HG02623 (cell line): ENCODE results near the gene CCSAP.
"Not testable (repeated sequence)": the region's sequence is repeated elsewhere in the genome, so short reads cannot be mapped to it uniquely, and the experiment has no call there.

Experiments used
- ATAC-seq: cut with Tn5 transposase; IDR thresholded peaks from one replicate; pipeline ENCODE4 v1.9.1; 2021; ENCODE audit warnings: moderate library complexity; ENCODE audit not compliant: unreplicated experiment

The CCSAP gene, protein sequence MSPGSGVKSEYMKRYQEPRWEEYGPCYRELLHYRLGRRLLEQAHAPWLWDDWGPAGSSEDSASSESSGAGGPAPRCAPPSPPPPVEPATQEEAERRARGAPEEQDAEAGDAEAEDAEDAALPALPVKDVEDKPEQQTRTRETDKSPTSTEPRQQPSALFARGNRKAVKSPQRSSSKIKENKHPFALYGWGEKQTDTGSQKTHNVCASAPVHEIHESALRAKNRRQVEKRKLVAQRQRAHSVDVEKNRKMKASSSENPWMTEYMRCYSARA

DNA sequence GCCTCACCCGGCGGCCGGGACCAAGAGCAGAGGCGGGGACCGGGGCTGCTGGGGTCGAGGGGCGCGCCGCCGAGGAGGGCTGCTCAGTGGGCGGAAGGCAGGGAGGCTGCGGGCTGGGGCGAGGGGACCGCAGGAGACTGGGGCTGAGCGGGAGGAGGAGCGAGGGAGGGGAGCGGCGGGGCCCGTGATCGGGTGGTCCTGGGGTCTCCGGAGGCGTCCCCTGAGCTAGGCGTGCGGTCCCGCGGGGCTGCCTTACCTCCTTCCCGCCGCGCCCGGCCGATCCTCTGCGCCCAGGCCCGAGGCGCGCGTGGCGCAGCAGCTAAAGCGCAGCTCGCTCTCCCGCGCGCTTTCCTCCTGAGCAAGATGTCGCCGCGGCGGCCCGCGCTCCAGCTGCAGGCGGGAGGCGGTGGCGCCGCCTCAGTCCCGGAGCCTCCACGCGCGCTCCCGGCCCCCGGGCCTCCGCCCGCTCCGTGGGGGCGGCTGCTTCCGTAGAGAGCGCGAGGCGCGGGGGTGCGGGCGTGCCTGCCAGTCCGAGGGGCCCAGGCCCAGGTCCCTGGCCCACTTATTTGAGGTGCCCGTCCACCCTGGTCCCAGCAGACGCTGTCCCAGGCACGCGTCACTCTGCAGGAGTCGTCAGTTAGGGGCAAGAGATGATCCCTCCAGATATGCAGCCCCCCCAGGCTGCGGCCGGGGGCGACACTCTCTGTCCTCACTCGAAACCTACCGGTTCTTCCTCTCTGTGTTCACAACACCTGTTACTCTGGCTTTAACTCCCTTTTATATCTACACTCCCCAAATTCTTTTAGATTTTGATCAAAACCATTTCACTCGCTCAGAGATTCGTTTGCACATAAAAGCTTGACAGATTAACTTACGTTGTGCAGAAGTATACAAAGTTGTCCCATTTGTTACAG is at the start of gene CCSAP:
CCSAP (minus strand) TSS at position 392 of the 914 bp plus-strand sequence. CDS start 582 bp downstream, outside the sequence.
- ATAC-seq, result peak; percentile 37

DNA sequence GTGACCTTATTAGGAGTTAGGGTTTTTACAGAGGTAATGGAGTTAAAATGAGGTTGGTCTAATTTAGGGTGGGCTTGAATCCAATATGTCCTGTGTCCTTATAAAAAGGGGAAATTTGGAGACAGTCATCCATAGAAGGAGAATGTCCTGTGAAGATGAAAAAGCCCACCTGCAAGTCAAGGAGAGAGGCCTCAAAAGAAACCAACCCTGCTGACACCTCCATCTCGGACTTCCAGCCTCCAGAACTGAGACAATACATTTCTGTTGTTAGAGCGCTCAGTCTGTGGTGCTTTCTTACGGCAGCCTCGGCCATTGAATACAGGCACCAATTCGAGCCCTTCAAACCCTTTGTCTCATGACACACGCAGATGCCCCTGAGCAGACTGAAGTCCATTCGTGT is 47.3 kb upstream of the CCSAP start:
- no peak for ATAC-seq

DNA sequence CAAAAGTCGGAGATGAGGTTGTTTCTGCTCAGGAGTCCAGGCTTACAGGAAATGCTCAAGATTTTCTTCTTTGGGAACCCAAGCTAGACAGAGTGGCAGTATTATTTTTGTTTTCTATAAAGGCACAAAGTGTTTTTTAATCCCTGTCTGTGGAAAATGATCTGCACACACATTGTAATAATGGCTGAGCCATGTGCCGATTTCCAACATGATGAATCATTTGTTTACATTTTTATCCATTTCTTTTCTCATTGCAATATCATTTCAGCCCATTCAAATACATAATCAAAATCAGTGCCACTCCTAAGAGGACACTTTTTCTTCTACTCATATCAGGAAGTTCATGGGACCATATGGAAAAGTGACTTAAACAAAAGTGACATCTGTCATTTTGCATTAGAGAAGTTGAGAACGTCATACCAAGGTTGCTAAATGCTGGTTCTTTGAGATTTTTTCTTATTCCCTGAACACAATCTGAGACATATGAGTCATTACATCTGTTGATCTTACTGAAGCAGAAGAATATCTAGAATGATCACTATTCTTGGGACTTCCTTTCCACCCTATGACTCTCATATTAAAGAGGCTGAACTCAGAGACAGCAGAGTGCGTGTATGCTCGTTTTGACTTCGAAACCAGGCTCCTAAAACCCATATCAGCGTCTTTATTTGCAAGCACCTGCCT is 46.2 kb upstream of the CCSAP start:
- no peak for ATAC-seq

DNA sequence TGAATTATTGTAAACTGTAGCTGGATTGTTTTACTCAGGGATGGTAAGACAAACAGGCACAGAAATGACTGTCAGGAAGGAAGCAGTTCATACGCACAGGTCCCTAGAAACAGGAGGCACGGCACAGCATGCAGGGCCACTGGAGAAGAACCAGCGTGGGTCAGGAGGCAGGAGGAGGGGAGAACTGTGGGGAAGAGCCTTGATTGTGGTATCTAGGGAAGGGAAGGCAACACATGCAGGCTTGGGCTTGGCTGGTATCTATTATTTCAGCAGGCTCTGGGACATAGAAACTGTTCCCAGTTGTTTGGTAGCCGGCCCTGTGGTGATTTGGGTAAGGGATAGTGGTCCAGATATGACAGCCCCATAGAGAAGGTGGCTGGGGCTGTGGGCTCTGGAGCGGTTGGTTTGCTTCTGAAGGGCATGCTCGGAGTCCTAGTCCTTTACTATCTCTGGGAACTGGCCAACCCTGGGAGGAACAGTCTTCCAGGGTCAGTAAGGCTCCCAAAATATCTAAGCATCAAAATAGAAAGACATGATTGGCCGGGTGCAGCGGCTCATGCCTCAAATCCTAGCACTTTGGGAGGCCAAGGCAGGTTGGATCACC is 43.1 kb upstream of the CCSAP start:
- no peak for ATAC-seq

DNA sequence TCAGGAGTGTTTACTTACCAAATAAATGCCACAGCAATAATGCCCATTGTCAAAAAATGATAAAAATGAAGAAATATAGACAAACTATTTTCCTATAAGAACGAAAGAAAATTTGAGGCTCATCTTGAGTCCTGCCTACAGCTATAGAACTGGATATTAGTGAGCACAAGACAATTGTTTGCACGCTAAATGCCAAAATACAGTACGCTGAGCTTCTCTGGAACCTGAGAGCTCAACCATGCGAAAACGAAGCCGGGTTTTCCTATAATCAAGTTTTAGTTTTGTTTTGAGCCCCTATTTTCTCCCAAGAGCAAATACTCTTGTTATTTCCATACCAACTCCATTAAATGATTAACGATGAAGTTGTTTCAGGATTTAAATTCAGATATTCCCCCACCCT is 42.0 kb upstream of the CCSAP start:
- no peak for ATAC-seq

DNA sequence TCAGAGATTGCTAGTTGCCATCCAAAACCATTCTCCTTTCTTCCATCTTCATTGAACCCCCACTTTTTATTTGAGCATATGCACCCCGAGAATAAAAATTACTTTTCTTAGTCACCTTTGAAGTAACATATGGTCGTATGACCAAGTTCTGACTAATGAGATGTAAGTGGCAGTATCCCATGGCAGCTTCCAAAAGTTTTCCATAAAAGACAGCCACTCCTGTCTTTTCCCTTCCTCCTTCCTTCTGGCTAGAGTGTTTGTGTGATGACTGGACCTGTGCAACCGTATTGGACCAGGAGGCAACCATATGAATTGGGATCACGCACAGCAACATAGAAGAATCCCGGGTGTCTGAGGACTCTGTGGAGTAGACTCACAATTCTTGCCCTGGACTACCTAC is 41.1 kb upstream of the CCSAP start:
- no peak for ATAC-seq

DNA sequence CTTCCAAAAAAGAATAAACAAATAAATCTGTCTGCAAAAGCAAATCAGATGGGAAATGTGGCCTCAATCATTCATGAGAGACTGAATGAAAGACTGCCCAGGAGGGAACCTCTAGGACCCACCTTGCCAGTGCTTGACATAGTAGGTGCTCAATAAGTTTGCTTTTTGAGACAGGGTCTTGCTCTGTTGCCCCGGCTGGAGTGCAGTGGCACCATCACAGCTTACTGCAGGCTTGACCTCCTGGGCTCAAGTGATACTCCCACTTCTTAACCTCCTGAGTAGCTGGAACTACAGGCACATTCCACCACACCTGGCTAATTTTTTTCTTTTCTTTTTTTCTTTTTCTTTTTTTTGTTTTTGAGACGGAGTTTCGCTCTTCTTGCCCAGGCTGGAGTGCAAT is 40.3 kb upstream of the CCSAP start:
- ATAC-seq, result no peak

DNA sequence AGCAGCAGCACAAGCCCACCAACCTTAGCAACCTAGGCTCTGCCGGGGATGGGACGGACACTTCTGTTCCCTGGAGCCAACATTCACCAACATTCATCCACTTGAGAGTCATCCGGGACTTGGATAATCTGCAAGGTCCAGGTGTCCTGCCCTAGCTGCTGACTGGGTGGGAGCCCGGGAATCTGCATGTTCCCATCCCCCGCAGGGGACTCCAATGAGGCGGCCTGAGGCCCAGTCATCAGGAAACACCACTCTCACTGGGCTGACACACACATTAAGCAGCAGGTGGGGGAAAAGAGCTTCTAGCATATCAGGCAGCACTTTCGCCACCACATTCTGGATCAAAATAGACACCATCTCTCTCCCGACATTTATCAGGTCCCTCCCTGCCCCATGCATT is 38.4 kb upstream of the CCSAP start:
- no peak for ATAC-seq

DNA sequence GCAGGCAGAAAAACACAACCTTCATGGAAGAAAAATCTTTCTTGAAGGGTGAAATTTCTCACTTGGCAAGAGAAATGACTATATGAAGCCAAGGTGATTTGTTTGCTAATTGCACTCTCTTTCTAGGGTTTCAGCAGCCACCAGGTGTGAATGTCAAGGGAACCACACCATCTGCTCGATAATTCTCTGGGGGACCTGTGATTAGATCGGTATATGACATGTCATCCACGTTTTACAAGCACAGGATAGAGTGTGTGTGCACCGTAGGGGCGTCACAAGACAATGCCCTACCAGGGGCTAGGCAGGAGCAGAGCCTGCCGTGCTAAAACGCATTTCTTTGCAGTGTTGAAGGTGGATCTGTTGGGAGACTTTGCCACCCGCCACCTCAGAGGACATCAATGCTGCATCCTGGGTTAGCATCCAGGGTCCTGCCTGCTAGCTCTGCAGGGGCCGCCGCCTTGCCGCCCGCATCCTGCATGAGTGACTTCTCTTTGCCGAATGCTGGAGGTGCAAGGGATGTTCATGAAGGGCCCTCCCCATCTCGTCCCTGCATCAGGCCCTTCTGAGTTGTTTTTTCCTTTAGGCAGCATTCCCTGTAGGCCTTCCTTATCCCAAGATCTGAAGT is 37.8 kb upstream of the CCSAP start:
- ATAC-seq, result no peak

DNA sequence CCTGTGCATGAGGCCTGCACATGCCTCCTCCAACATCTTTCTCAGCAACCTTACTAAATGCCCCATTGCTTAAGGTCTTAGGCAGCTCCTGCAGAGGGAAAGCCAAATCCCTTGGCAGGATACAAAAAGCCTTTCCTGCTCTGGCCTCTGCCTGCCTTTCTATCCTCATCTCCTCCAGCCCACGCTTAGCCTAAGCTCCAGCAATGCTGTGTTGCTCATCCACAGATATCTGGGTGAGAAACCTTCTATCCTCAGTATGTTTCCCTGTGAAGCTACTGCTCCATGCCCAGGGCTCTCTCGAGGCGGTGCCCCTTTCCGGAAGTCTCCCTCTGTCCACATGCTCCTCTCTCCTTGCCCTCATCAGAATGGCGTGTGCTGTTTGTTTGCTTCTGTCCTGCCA is 37.0 kb upstream of the CCSAP start:
- ATAC-seq, result no peak

DNA sequence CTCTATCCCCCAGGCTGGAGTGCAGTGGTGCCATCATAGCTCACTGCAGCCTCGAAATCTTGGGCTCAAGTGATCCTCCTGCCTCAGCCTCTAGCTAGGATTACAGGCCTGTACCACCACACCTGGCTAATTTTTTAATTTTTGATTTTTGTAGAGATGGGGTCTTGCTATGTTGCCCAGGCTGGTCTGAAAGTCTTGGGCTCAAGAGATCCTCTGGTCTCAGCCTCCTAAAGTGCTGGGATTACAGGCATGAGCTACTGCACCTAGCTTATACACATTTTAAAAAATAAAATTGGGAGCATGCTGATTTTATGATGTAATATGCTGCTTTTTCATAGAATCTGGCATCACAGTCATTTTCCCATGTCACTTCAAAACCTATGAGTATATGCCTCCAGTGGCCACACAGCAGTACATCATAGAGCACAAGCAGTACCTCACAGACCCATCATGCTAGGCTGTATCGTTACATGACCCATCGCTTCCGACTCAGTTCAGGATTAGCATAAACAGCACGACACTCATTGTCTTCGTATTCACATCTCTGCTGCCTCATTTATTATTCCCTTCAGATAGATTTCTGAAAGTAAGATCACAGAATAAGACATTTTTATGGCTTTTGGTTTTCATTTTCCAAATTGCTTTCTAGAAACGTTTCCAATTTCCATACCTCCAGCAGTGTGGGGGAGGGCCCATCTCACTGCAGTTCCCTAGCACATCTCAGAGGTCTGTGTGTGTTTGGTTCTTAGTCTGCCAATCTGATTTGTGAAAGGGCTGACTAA is 35.9 kb upstream of the CCSAP start:
- no peak for ATAC-seq

DNA sequence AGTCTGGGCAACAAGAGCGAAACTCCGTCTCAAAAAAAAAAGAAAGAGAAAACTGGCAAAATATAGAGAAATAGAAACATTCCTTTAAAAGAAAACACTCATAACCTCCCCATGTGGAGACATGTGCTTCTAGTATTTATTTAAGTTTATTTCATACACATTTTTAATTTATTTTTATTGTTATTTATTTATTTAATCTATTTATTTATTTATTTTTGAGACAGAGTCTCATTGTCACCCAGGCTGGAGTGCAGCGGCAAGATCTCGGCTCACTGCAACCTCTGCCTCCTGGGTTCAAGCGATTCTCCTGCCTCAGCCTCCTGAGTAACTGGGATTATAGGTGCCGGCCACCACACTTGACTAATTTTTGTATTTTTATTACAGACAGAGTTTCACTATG is 35.2 kb upstream of the CCSAP start:
- ATAC-seq, result not testable (repeated sequence)

DNA sequence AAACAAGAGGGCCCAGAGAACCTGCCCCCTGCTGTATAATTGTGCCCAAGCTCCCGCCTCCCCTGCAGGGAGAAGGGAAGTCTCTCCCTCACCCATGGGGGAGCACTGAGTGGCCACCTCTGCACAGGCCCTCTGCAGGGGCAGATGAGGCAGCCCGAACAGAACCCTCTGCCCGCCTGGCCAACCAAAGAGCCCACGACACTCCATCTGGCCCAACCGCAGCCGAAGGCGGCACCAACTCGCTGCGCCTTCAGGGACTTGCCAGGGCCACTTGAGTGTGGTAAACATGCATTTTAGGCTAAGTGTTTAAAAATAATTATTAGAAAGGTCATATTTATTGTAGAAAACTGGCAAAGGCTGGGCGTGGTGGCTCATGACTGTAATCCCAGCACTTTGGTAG is 34.6 kb upstream of the CCSAP start:
- no peak for ATAC-seq

DNA sequence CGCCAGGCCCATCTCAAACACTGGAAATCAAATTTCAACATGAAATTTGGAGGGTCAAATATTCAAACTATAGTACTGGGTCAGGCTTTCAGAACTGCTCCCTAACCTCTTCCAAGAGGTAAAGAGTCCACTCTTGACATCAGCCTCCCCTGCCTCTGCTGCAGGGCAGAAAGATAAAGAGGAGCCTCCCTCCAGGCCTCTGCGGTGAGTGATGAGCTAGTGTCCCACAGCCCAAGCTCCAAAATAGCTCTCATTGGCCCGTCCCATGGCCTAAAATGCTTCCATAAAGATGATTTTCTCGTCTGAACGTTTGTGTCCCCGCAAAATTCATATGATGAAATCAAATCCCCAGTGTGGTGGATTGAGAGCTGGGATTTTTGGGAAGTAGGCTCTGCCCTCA is 33.7 kb upstream of the CCSAP start:
- ATAC-seq, result no peak

DNA sequence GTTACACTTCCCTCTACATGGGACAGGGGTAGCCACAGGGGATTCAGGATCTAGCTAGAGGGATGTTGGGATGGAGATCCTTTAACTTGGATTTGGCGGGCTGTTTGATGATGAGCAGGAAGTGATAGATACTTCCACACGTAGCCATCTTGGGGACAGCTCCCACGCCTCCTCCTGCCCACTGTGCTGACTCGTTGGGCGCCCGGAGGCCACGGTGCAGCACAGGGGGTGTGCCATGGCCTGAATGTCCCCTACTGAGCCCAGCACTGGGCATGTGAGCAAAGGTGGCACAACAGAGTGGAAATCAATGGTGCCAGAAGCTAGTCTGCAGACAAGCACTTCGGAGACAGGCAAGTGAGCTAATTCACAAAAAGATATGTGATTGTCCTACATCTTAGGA is 31.6 kb upstream of the CCSAP start:
- no peak for ATAC-seq

DNA sequence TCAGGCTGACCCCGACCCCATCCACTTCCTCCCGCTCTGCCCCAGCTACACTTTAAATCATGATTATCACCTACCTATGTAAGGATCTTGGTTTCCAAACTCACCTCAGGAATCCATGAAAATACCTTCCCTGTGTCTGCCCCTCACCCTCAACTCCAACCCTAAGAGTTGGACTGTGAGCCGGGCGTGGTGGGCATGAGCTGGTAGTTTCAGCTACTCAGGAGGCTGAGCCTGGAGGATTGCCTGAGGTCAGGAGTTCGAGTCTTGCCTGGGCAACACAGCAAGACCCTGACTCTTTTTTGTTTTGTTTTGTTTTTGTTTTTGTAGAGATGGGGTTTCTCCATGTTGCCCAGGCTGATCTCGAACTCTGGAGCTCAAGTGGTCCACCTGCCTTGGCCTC is 30.5 kb upstream of the CCSAP start:
- no peak for ATAC-seq

DNA sequence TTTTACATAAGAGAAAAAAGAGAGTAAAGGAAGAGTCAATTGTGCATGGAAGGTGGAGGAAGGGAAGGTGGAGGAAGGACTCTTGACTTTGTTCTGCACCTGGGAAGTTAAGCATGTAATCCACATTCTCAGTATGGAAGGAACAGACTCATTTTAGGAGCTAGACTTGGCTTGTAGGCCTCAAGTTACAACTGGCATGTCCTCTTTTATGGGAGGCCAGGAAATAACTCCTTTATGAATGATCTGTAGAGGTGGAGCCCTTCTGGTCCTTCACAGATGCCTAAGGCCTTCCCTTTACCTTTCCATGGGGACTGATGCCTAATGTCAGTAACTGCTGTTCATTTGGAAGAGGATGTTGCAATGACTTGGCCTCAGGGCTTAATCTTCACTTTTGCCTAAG is 29.4 kb upstream of the CCSAP start:
- no peak for ATAC-seq

DNA sequence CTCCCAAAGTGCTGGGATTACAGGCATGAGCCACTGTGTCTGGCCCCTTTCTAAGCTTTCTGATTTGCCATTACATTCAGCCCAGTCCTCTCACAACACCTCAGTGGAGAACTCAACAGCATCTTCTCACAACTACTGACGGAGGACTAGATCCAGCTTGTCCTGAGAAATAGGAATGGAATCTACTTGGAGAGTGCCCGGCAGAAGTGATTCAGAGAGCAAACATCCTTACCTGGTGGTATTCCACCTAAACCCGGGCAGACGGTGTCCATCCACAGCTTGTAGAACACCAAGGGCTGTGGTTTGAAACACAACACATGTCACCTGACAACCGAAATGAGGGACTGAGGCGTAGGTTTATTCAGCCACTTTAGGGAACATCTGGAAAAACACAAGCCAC is 28.8 kb upstream of the CCSAP start:
- no peak for ATAC-seq

DNA sequence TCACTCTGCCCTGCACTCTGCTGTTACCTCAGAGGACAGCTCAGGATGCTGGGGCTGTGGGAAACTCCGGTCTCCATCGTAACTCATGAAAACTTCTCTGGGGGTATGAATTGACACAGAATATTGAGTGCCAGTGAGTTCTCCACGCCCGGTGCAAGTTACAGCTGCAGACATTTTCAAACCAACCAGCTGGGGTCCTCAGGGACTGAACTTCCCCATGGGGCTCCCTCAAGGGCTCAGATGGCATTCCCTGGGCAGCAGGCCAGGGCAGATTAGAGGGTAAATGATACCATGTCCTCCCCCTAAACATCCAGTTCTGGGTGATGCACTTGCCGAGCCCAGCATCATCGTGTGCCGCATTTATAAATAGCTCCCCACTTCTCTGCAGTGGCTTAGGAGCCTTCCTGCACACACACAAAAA is 27.8 kb upstream of the CCSAP start:
- no peak for ATAC-seq

DNA sequence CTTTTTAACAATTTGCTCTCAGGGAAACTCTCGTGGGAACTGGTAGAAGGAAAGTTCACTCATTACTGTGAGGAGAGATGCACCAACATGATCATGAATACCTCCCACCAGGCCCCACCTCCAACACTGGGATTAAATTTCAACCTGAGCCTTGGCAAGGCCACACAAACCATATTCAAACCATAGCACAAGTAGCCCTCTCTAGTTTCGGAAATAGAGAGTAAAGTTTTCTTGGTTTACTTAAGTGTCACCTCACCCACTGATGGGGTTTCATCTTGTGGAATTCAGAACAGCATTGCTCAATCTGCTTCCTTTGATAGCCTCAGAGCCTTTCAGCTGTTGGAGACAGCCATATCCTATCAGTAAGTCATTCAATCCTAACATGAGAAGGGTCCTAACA is 25.5 kb upstream of the CCSAP start:
- peak; percentile 66 for ATAC-seq
